Nephron (organoid): Measurements from ENCODE around the gene DCTN3.

Experiments
- H3K27ac Mint-ChIP-seq, 3 experiments: 2 replicates each; pipeline ENCODE4 v1.8.0; 2020; ENCODE audit warnings: mixed read lengths in 3 of 3, mild to moderate bottlenecking in 2 of 3, moderate library complexity in 1 of 3
- H3K27me3 Mint-ChIP-seq: 2 replicates; pipeline ENCODE4 v1.8.0; 2021; ENCODE audit warnings: low read depth, mild to moderate bottlenecking, moderate library complexity, mixed read lengths
- H3K36me3 Mint-ChIP-seq: 2 replicates; pipeline ENCODE4 v1.8.0; 2020; ENCODE audit warnings: low read depth, mixed read lengths
- H3K4me1 Mint-ChIP-seq: 2 replicates; pipeline ENCODE4 v1.8.0; 2020; ENCODE audit warnings: mixed read lengths
- H3K4me3 Mint-ChIP-seq, 3 experiments: 2 replicates each; pipeline ENCODE4 v1.8.0; 2020; ENCODE audit warnings: mild to moderate bottlenecking in 3 of 3, mixed read lengths in 3 of 3, moderate library complexity in 2 of 3
- H3K9me3 Mint-ChIP-seq: 2 replicates; pipeline ENCODE4 v1.8.0; 2020; ENCODE audit warnings: mixed read lengths
- TF ChIP-seq, protein P1 (sequence below), 3 experiments: fragments of 200-600 bp; sonication (generic); IDR thresholded peaks; one replicate each; pipeline ENCODE4 v1.5.0; 2021; ENCODE audit warnings: antibody characterized with exemption in 3 of 3; ENCODE audit not compliant: unreplicated experiment in 3 of 3

Gene DCTN3

DNA sequence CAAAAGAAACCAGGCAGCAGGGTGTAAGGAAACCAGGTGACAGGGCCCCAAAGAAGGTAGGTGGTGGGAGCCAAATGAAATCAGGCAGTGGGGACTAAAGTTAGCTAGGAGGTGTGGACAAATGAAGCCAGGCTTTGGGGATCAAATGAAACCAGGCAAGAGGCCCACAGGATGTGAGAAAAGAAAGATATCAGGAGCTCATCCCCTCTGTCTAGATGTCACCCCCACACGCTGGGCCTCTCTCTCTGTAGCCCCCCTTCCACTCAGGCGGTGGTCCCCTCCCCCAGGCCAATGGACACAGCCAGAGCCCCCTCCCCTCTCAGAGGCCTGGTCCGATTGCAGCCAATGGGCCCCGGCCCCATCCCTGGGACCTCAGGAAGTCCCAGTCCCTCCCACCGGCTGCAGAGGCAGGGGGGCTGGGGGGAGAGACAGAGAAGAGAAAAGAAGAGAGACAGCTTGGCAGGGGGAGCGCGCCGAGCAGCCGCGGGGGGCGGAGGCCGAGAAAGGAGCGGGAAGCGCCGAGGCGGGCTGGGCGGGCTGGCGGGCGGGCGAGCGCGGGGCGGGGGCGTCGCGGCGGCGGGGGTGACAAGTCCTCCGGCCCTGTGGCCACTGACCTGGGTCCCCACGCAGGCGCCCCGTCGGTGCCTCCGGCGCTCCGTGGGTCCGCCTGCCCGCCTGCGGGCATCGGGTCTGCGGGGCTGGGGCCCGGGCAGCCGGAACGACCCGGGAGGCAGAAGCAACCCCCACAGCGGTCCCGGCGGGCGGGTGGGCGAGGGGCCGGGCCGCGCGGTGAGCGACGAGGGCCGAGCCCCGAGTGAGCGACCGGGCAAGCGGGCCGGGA, 42.7 kb downstream of the DCTN3 start:
- Mint-ChIP-seq H3K27ac (peak overlapping the region; percentile 92 to 98 (median 94)), H3K27me3 (peaks cover 43% of the 10 kb centered on the region), H3K36me3 (no peaks in the 10 kb centered on the region), H3K9me3 (no peaks in the 10 kb centered on the region), H3K4me3 (peak overlapping the region; percentile 76 to 85 (median 80)), H3K4me1 (peaks cover 78% of the 10 kb centered on the region)
- TF ChIP-seq, protein P1, sequence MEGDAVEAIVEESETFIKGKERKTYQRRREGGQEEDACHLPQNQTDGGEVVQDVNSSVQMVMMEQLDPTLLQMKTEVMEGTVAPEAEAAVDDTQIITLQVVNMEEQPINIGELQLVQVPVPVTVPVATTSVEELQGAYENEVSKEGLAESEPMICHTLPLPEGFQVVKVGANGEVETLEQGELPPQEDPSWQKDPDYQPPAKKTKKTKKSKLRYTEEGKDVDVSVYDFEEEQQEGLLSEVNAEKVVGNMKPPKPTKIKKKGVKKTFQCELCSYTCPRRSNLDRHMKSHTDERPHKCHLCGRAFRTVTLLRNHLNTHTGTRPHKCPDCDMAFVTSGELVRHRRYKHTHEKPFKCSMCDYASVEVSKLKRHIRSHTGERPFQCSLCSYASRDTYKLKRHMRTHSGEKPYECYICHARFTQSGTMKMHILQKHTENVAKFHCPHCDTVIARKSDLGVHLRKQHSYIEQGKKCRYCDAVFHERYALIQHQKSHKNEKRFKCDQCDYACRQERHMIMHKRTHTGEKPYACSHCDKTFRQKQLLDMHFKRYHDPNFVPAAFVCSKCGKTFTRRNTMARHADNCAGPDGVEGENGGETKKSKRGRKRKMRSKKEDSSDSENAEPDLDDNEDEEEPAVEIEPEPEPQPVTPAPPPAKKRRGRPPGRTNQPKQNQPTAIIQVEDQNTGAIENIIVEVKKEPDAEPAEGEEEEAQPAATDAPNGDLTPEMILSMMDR (IDR thresholded peaks at IDR 0.05; ENCODE audit: unreplicated experiment in 3 of 3), result no peak

DNA sequence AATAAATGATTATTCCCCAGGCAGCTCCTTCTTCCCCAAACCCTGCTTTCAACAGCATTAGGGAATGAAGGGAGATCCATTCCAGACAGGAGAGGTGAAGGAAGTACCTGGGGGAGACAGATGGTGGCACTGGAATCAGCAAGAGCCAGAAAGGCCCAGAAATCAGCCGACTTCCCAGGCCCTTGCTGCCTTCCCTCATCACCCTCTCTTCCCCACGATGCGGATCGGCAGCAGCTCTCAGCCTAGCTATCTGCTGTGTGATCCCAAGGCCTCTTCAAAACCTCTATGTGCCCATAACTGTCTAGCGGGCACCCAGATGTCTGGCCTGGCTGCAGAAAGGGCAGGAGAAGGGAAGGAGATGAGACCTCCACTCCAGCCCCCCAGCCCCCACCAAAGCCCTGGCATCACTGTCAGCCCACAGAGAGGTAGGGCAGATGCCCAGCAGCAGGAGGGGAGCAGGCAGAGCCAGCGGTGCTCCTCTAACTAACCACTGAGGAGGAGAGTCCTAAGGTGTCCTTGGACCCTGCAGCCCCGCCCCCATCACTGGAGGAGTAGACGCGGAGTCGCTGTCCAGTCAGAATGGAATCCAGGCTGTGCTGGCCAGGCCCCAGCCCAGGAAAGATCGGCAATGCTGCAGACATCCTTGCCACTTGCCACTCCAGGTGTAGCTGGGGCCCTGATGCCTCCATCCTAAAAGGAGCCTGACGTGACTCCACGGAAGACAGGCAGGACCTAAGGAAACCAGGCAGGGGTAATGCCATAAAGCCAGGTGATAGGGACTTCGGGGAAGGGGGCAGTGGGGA, 43.5 kb downstream of the DCTN3 start:
- Mint-ChIP-seq H3K27me3 (peaks cover 43% of the 10 kb centered on the region), H3K9me3 (no peaks in the 10 kb centered on the region), H3K36me3 (no peaks in the 10 kb centered on the region), H3K4me3 (peak overlapping the region; percentile 76 to 85 (median 80)), H3K4me1 (peaks cover 82% of the 10 kb centered on the region), H3K27ac (peak overlapping the region; percentile 92 to 98 (median 94))
- TF ChIP-seq, protein P1 (IDR thresholded peaks at IDR 0.05; ENCODE audit: unreplicated experiment in 3 of 3), result no peak

DNA sequence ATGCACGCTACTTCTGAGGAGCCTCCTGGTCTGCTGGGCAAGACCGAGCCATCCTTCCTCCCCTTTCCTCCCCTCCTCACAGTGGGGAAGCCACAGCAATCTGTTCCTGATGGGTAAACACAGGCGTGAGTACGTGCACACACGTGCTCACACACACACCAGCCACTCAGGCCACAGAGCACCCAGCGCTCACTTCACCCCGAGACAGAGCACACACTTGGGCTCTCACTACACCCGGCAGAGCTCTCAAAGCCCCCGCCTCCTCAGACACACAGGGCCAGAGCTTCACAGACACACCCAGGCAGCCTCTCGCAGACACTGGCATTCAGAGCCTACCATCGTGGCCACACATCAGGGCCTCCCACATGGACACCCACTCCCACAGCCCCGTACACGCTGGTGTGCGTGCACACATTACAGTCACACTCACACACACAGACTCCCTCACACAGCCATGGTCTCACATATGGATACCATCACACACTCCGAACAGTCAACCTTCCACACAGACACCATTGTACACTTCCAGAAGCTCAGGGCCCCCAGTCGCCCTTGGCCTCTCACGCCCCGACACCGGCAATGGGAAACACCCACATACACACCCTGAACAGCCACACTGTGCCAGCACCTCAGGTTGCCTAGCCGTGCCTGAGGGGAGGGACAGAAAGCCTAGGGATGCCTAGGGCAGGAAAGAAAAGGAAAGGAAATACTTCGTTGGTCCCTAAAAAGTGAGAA, 44.3 kb downstream of the DCTN3 start:
- Mint-ChIP-seq H3K27me3 (peaks cover 36% of the 10 kb centered on the region), H3K4me1 (peaks cover 82% of the 10 kb centered on the region), H3K9me3 (no peaks in the 10 kb centered on the region), H3K4me3 (peak overlapping the region; percentile 20 to 76 (median 60)), H3K36me3 (no peaks in the 10 kb centered on the region), H3K27ac (peak overlapping the region; percentile 92 to 98 (median 94))
- TF ChIP-seq, protein P1 (IDR thresholded peaks at IDR 0.05; ENCODE audit: unreplicated experiment in 3 of 3), result no peak

DNA sequence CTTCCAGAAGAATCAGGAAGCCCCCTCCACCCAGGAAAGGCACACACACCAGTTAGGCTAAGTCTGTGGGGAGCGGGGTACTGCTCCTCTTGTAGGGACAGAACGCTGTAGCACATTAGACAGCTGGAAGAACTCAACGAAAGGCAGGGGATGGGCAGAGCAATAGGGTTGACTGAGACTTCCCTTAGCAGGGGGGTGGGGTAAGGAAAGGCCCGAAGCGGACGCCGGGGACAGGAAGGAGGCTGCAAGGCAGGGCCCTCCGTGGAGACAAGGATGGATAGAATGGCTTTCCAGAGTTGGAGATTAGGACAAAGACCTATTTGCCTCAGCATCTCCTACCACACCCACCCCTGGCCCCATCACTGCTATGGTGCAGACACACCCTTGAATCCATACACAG, 45.1 kb downstream of the DCTN3 start:
- Mint-ChIP-seq H3K4me3 (peak overlapping the region; percentile 32 to 55 (median 42)), H3K27ac (peak overlapping the region; percentile 91 to 94 (median 92)), H3K4me1 (peaks cover 82% of the 10 kb centered on the region), H3K27me3 (peaks cover 28% of the 10 kb centered on the region), H3K9me3 (no peaks in the 10 kb centered on the region), H3K36me3 (no peaks in the 10 kb centered on the region)
- TF ChIP-seq, protein P1 (IDR thresholded peaks at IDR 0.05; ENCODE audit: unreplicated experiment in 3 of 3), result no peak

DNA sequence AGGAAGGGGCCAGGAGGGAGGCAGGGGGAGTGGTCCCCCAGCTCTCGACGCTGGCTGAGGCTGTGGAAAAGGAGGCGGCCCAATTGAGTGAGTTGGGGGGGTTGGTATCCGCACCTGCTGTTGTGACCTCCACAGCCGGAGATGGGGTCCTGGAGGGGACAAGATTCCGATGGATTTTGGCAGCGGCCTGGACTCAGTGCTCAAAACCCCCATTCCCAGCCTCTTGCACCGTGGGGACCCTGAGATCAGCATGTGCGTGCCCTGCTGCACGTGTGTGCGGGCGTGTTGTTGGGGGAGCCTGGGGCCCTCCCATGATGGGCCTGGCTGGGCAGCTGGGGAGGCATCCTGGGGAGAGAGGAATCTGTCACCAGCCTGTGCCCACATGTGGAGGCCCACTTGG, 45.7 kb downstream of the DCTN3 start:
- H3K4me1 Mint-ChIP-seq, result peaks cover 82% of the 10 kb centered on the region
- no peak overlapping the region for H3K4me3 Mint-ChIP-seq
- no peaks in the 10 kb centered on the region for H3K36me3 Mint-ChIP-seq
- no peaks in the 10 kb centered on the region for H3K9me3 Mint-ChIP-seq
- TF ChIP-seq, protein P1 (IDR thresholded peaks at IDR 0.05; ENCODE audit: unreplicated experiment in 3 of 3), result no peak
- peaks cover 22% of the 10 kb centered on the region for H3K27me3 Mint-ChIP-seq
- peak overlapping the region; percentile 91 to 94 (median 92) for H3K27ac Mint-ChIP-seq
